CD14-positive monocyte (primary cell): ENCODE measurements around the gene FAM110A. TPM values are rescaled to one million over a fixed set of nuclear protein-coding genes. Genes with fewer than 3 reads are reported as not detected.

Experiments
- DNase-seq, 3 donors: peaks; one replicate each; pipeline ENCODE4 v3.0.0-alpha.2; 2011 to 2022
- H2AFZ ChIP-seq: 2 replicates; pipeline ENCODE4 v1.6.0; 2012; ENCODE audit warnings: mild to moderate bottlenecking, low read depth, low read length, inconsistent platforms; ENCODE audit not compliant: insufficient read depth, poor library complexity, severe bottlenecking
- H3K27ac ChIP-seq, 2 donors: 1 replicate in 1 of 2; 2 replicates in 1 of 2; pipeline ENCODE4 v1.5.1; 2012 to 2013; ENCODE audit warnings: low read length in 2 of 2, control low read depth in 1 of 2, inconsistent platforms in 1 of 2, low read depth in 1 of 2, mild to moderate bottlenecking in 1 of 2
- H3K27me3 ChIP-seq, 2 donors: one replicate each; pipeline versions ENCODE4 v1.6.0 to v1.6.1; 2011 to 2013; ENCODE audit warnings: low read length in 2 of 2; ENCODE audit not compliant: control insufficient read depth in 2 of 2, insufficient read depth in 2 of 2
- H3K36me3 ChIP-seq, 2 donors: replicated peaks in 1 of 2; 1 replicate in 1 of 2; 2 replicates in 1 of 2; pipeline versions ENCODE4 v1.5.1 to v1.6.1; 2012 to 2013; ENCODE audit warnings: low read length in 2 of 2, control low read depth in 1 of 2, inconsistent platforms in 1 of 2, mild to moderate bottlenecking in 1 of 2; ENCODE audit not compliant: insufficient read depth in 2 of 2, control insufficient read depth in 1 of 2
- H3K4me1 ChIP-seq, 2 donors: 1 replicate in 1 of 2; 2 replicates in 1 of 2; pipeline versions ENCODE4 v1.5.1 to v1.6.1; 2012 to 2013; ENCODE audit warnings: low read length in 2 of 2, control low read depth in 1 of 2, inconsistent platforms in 1 of 2, mild to moderate bottlenecking in 1 of 2, moderate library complexity in 1 of 2; ENCODE audit not compliant: insufficient read depth in 2 of 2, control insufficient read depth in 1 of 2
- H3K4me2 ChIP-seq: replicated peaks from 2 replicates; pipeline ENCODE3; 2012; ENCODE audit warnings: low read length, moderate library complexity, mild to moderate bottlenecking; ENCODE audit not compliant: poor library complexity, severe bottlenecking; ENCODE audit errors: extremely low read depth
- H3K4me3 ChIP-seq, 3 experiments: fragments of 200-600 bp in 1 of 3; sonication (generic) in 1 of 3; replicated peaks in 1 of 3; 1 replicate in 2 of 3; 2 replicates in 1 of 3; pipeline ENCODE4 v1.5.1; 2011 to 2013; ENCODE audit warnings: low read length in 3 of 3, mild to moderate bottlenecking in 3 of 3, control low read depth in 2 of 3, low read depth in 2 of 3, inconsistent platforms in 1 of 3, moderate library complexity in 1 of 3
- H3K79me2 ChIP-seq: 2 replicates; pipeline ENCODE4 v1.6.0; 2012; ENCODE audit warnings: mild to moderate bottlenecking, control low read depth, inconsistent platforms, low read length, moderate library complexity; ENCODE audit not compliant: insufficient read depth
- H3K9ac ChIP-seq: 2 replicates; pipeline ENCODE4 v1.6.0; 2017; ENCODE audit warnings: low read length, mild to moderate bottlenecking; ENCODE audit not compliant: insufficient read depth, poor library complexity, severe bottlenecking
- H3K9me3 ChIP-seq, 2 donors: replicated peaks in 1 of 2; 1 replicate in 1 of 2; 2 replicates in 1 of 2; pipeline versions ENCODE4 v1.5.1 to v1.6.1; 2012 to 2013; ENCODE audit warnings: low read length in 2 of 2, control low read depth in 1 of 2; ENCODE audit not compliant: control insufficient read depth in 1 of 2, insufficient read depth in 1 of 2
- H4K20me1 ChIP-seq: 2 replicates; pipeline ENCODE4 v1.6.0; 2012; ENCODE audit warnings: mild to moderate bottlenecking, low read length, control low read depth, moderate library complexity; ENCODE audit not compliant: insufficient read depth
- H3K27ac Mint-ChIP-seq, 7 donors: one replicate each; pipeline ENCODE4 v1.8.0; 2020; ENCODE audit warnings: mild to moderate bottlenecking in 7 of 7, mixed read lengths in 7 of 7, moderate library complexity in 6 of 7, inconsistent platforms in 2 of 7
- H3K27me3 Mint-ChIP-seq, 3 donors: one replicate each; pipeline ENCODE4 v1.8.0; 2021 to 2022; ENCODE audit warnings: low read depth in 3 of 3, mild to moderate bottlenecking in 3 of 3, mixed read lengths in 3 of 3, moderate library complexity in 3 of 3, inconsistent platforms in 1 of 3
- H3K36me3 Mint-ChIP-seq, 2 donors: one replicate each; pipeline ENCODE4 v1.8.0; 2020; ENCODE audit warnings: mixed read lengths in 2 of 2, inconsistent platforms in 1 of 2, mild to moderate bottlenecking in 1 of 2
- H3K4me1 Mint-ChIP-seq: one replicate; pipeline ENCODE4 v1.8.0; 2020; ENCODE audit warnings: mild to moderate bottlenecking, mixed read lengths
- H3K4me3 Mint-ChIP-seq, 2 donors: one replicate each; pipeline ENCODE4 v1.8.0; 2020; ENCODE audit warnings: mild to moderate bottlenecking in 2 of 2, mixed read lengths in 2 of 2, moderate library complexity in 1 of 2
- H3K9me3 Mint-ChIP-seq, 7 donors: one replicate each; pipeline ENCODE4 v1.8.0; 2020 to 2022; ENCODE audit warnings: mixed read lengths in 7 of 7, mild to moderate bottlenecking in 6 of 7, moderate library complexity in 6 of 7, inconsistent platforms in 2 of 7
- CTCF ChIP-seq: fragments of 200-600 bp; IDR thresholded peaks from one replicate; pipeline ENCODE4 v1.8.0; 2022; ENCODE audit warnings: antibody characterized with exemption, mild to moderate bottlenecking
- WGBS: methylation state at CpG from one replicate; pipeline ENCODE4 v1.1.5; 2013; ENCODE audit warnings: missing lambda C conversion rate; ENCODE audit not compliant: insufficient coverage; 5-methylcytosine and 5-hydroxymethylcytosine counted together
- intact Hi-C, 2 donors: fragments of 100-400 bp; cut with micrococcal nuclease; formaldehyde crosslinking; loops; one replicate each; pipeline versions ENCODE4 v1.15.0 to v1.15.1; 2023
- polyA plus RNA-seq, 3 donors: library from polyadenylated mRNA; depleted of rRNA in 1 of 3; unstranded in 2 of 3; stranded (reverse) in 1 of 3; fragments of 300-500 nt in 2 of 3; fragments of >200 nt in 1 of 3; fragmentation: Illumina TruSeq in 2 of 3; gene quantifications; 1 replicate in 2 of 3; 2 replicates in 1 of 3; pipeline ENCODE4 v1.2.3, GENCODE V29; 2012 to 2021

The FAM110A gene
- polyA plus RNA-seq, 3 donors = 13.8 to 43.2 (median 27.8) TPM

GRCh38 chr20:889106-889505, 55.6 kb downstream of the FAM110A start:
- Histone ChIP-seq H3K4me3 (no peak overlapping the region), H4K20me1 (no peaks in the 10 kb centered on the region), H3K27me3 (peaks cover 0 to 24% of the 10 kb centered on the region in 2 donors), H3K36me3 (no peaks in the 10 kb centered on the region), H3K9ac (no peak overlapping the region), H2AFZ (no peak overlapping the region), H3K27ac (no peak overlapping the region), H3K4me1 (peaks cover 62 to 78% of the 10 kb centered on the region in 2 donors), H3K79me2 (no peaks in the 10 kb centered on the region), H3K4me2 (no peak overlapping the region), H3K9me3 (no peaks in the 10 kb centered on the region)
- H3K4me3 Mint-ChIP-seq = no peak overlapping the region
- H3K4me1 Mint-ChIP-seq = peaks cover 81% of the 10 kb centered on the region
- peaks cover 22 to 24% (median 24%) of the 10 kb centered on the region in 3 donors for H3K27me3 Mint-ChIP-seq
- DNase-seq = peak; percentile 56 to 74 (median 70)
- peaks cover 0 to 3% (median 0%) of the 10 kb centered on the region in 7 donors for H3K9me3 Mint-ChIP-seq
- H3K27ac Mint-ChIP-seq = peak overlapping the region in 2 of 7 donors; percentile 47 to 81
- no peak for TF ChIP-seq CTCF
- H3K36me3 Mint-ChIP-seq = peaks cover 7 to 9% of the 10 kb centered on the region in 2 donors
- no CpG with 5 or more reads among the region's 5 CpGs for WGBS
- intact Hi-C loops = loop anchor here (10.0 kb wide), 1 partner anchor 66 kb away; no protein-coding TSS in a partner anchor

GRCh38 chr20:889932-890463, 56.5 kb downstream of the FAM110A start:
- intact Hi-C loops = loop anchor here (10.0 kb wide), 1 partner anchor 65 kb away; no protein-coding TSS in a partner anchor
- no peaks in the 10 kb centered on the region for H4K20me1 ChIP-seq
- no peak overlapping the region for H2AFZ ChIP-seq
- peak overlapping the region in 1 of 2 donors; percentile 70 for H3K27ac ChIP-seq
- H3K4me2 ChIP-seq = no peak overlapping the region
- no peaks in the 10 kb centered on the region for H3K36me3 ChIP-seq
- peaks cover 77% of the 10 kb centered on the region for H3K4me1 Mint-ChIP-seq
- peaks cover 13 to 15% (median 15%) of the 10 kb centered on the region in 3 donors for H3K27me3 Mint-ChIP-seq
- no peaks in the 10 kb centered on the region for H3K9me3 ChIP-seq
- peaks cover 0 to 3% (median 0%) of the 10 kb centered on the region in 7 donors for H3K9me3 Mint-ChIP-seq
- no peaks in the 10 kb centered on the region for H3K79me2 ChIP-seq
- peak overlapping the region in 5 of 7 donors; percentile 42 to 87 (median 65) for H3K27ac Mint-ChIP-seq
- H3K4me3 Mint-ChIP-seq = no peak overlapping the region
- H3K27me3 ChIP-seq = peaks cover 0 to 15% of the 10 kb centered on the region in 2 donors
- no peak overlapping the region for H3K4me3 ChIP-seq
- H3K4me1 ChIP-seq = peaks cover 65 to 82% of the 10 kb centered on the region in 2 donors
- no peak for TF ChIP-seq CTCF
- 91% methylated on average over 10 of the region's 10 CpGs for WGBS
- no peak overlapping the region for H3K9ac ChIP-seq
- no peak for DNase-seq
- H3K36me3 Mint-ChIP-seq = peaks cover 7 to 9% of the 10 kb centered on the region in 2 donors
